ENCODE data around the gene HMCN2.

- TF ChIP-seq, protein P1, sequence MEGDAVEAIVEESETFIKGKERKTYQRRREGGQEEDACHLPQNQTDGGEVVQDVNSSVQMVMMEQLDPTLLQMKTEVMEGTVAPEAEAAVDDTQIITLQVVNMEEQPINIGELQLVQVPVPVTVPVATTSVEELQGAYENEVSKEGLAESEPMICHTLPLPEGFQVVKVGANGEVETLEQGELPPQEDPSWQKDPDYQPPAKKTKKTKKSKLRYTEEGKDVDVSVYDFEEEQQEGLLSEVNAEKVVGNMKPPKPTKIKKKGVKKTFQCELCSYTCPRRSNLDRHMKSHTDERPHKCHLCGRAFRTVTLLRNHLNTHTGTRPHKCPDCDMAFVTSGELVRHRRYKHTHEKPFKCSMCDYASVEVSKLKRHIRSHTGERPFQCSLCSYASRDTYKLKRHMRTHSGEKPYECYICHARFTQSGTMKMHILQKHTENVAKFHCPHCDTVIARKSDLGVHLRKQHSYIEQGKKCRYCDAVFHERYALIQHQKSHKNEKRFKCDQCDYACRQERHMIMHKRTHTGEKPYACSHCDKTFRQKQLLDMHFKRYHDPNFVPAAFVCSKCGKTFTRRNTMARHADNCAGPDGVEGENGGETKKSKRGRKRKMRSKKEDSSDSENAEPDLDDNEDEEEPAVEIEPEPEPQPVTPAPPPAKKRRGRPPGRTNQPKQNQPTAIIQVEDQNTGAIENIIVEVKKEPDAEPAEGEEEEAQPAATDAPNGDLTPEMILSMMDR (conservative IDR thresholded peaks at IDR 0.05; ENCODE audit: low read length) = no peak
- TF ChIP-seq EZH2phosphoT487 (IDR thresholded peaks at IDR 0.05; ENCODE audit: borderline replicate concordance) = no peak
Measured at GRCh38 chr9:130354378-130354777, 88.8 kb downstream of the HMCN2 start.
